Tibial nerve (tissue), 4 donors: ENCODE data around the gene HOXD13. TPM values are rescaled to one million over a fixed set of nuclear protein-coding genes. Genes with fewer than 3 reads are reported as not detected.

Source experiments
- DNase-seq, 2 donors: peaks; one replicate each; pipeline ENCODE4 v3.0.0-alpha.2; 2019; ENCODE audit warnings: low spot score in 2 of 2
- H3K27ac ChIP-seq, 4 donors: fragments of 200-600 bp; sonication (generic) in 3 of 4; one replicate each; pipeline ENCODE4 v1.5.1; 2017 to 2019; ENCODE audit warnings: mild to moderate bottlenecking in 1 of 4
- H3K27me3 ChIP-seq, 2 donors: fragments of 200-600 bp; sonication (generic) in 1 of 2; one replicate each; pipeline versions ENCODE4 v1.5.1 to v1.6.0; 2017 to 2019
- H3K36me3 ChIP-seq, 3 donors: fragments of 200-600 bp; sonication (generic); one replicate each; pipeline ENCODE4 v1.5.1; 2018 to 2019
- H3K4me1 ChIP-seq, 4 donors: fragments of 200-600 bp; sonication (generic) in 3 of 4; one replicate each; pipeline ENCODE4 v1.5.1; 2017 to 2019
- H3K4me3 ChIP-seq, 4 donors: fragments of 200-600 bp; sonication (generic) in 3 of 4; one replicate each; pipeline ENCODE4 v1.5.1; 2017 to 2019; ENCODE audit warnings: mild to moderate bottlenecking in 1 of 4, moderate library complexity in 1 of 4
- H3K9me3 ChIP-seq, 4 donors: fragments of 200-600 bp; sonication (generic) in 3 of 4; one replicate each; pipeline ENCODE4 v1.5.1; 2017 to 2019
- CTCF ChIP-seq, 5 experiments: fragments of 200-600 bp in 3 of 5; fragments of 450-650 bp in 2 of 5; sonication (generic) in 3 of 5; IDR thresholded peaks; one replicate each; pipeline ENCODE4 v1.5.1; 2016 to 2019; ENCODE audit warnings: antibody characterized with exemption in 5 of 5, mild to moderate bottlenecking in 3 of 5, moderate library complexity in 2 of 5
- EP300 ChIP-seq, 2 donors: sonication (generic); formaldehyde crosslinking; IDR thresholded peaks; one replicate each; pipeline ENCODE4 v1.6.1; 2017; ENCODE audit warnings: antibody characterized with exemption in 2 of 2, mild to moderate bottlenecking in 1 of 2
- POLR2A ChIP-seq, 2 donors: fragments of 450-650 bp; IDR thresholded peaks; one replicate each; pipeline ENCODE4 v1.6.1; 2017; ENCODE audit warnings: antibody characterized with exemption in 2 of 2, mild to moderate bottlenecking in 2 of 2, moderate library complexity in 2 of 2
- WGBS, 2 donors: methylation state at CpG; one replicate each; pipeline ENCODE4 v1.1.5; 2018; 5-methylcytosine and 5-hydroxymethylcytosine counted together
- total RNA-seq, 4 donors: library from RNA; depleted of rRNA; stranded (reverse); fragments of >200 nt; gene quantifications; one replicate each; pipeline ENCODE4 v1.1.0, GENCODE V29; 2016

The HOXD13 gene
- total RNA-seq, 4 donors from 2014 or later: 0.21 TPM; not detected in 3

DNA sequence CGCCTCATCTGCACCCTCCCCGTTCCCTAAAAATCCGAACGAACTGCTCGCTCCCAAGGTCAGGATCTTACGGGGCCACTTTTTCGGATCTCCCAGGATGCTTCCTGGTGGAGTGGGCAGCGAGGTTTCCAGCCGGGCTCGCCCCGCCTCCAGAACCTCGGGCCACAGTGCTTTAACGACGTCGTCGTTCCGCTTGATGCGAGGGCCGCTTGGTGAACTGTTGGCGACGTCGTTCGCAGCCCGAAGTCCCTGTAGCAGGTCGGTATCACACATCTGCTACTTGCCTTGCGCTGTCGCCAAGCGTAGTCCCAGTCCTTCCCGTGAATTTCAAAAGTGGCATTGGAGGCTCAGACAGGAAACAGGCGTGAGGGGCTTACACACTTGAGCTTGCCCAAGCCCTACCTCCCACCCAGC lies 24.1 kb upstream of the HOXD13 start:
- no peak for TF ChIP-seq POLR2A (IDR thresholded peaks at IDR 0.05)
- TF ChIP-seq EP300 (IDR thresholded peaks at IDR 0.05): no peak
- TF ChIP-seq CTCF (IDR thresholded peaks at IDR 0.05): no peak
- WGBS, 2 donors: 6 to 10% methylated on average over 28 to 29 of the region's 30 CpGs
- H3K4me1 ChIP-seq: peaks cover 0 to 42% (median 12%) of the 10 kb centered on the region in 4 donors
- no peaks in the 10 kb centered on the region for H3K36me3 ChIP-seq
- no peak overlapping the region for H3K27ac ChIP-seq
- DNase-seq: no peak
- H3K9me3 ChIP-seq: no peaks in the 10 kb centered on the region
- peaks cover 0 to 97% of the 10 kb centered on the region in 2 donors for H3K27me3 ChIP-seq
- no peak overlapping the region for H3K4me3 ChIP-seq

GRCh38 chr2:176071330-176072291 lies 20.9 kb upstream of the HOXD13 start:
- no peak for DNase-seq
- 10 to 15% methylated on average over 45 to 58 of the region's 58 CpGs for WGBS, 2 donors
- no peaks in the 10 kb centered on the region for H3K9me3 ChIP-seq
- H3K27me3 ChIP-seq: peaks cover 0 to 100% of the 10 kb centered on the region in 2 donors
- H3K4me3 ChIP-seq: no peak overlapping the region
- H3K27ac ChIP-seq: no peak overlapping the region
- TF ChIP-seq POLR2A (IDR thresholded peaks at IDR 0.05): no peak
- no peak for TF ChIP-seq EP300 (IDR thresholded peaks at IDR 0.05)
- TF ChIP-seq CTCF (IDR thresholded peaks at IDR 0.05): no peak
- H3K36me3 ChIP-seq: no peaks in the 10 kb centered on the region
- peaks cover 0 to 43% (median 12%) of the 10 kb centered on the region in 4 donors for H3K4me1 ChIP-seq

DNA sequence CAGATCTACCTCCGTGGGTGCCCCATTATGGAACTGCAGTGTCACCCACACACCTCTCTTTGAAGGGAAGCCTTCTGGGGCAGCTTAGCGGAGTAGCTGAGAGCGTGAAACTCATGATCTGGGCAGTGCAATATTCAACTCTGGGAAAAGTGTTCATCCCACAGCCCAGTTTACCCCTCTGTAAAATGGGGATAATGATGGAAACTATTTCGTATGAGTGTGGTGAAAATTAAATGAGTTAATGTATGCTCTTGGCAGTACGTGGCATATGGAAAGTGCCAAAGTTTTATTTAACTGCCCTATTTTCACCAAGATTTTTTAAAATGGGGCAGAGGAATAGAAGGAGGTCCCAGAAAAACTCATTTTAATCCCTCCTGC lies 20.2 kb upstream of the HOXD13 start:
- Histone ChIP-seq H3K27me3 (peaks cover 2 to 100% of the 10 kb centered on the region in 2 donors), H3K9me3 (no peaks in the 10 kb centered on the region), H3K4me3 (no peak overlapping the region), H3K27ac (no peak overlapping the region), H3K4me1 (peaks cover 0 to 36% (median 9%) of the 10 kb centered on the region in 4 donors), H3K36me3 (no peaks in the 10 kb centered on the region)
- 36 to 38% methylated on average over 5 of the region's 5 CpGs for WGBS, 2 donors
- no peak for TF ChIP-seq POLR2A (IDR thresholded peaks at IDR 0.05)
- TF ChIP-seq CTCF (IDR thresholded peaks at IDR 0.05): no peak
- no peak for TF ChIP-seq EP300 (IDR thresholded peaks at IDR 0.05)
- no peak for DNase-seq

DNA sequence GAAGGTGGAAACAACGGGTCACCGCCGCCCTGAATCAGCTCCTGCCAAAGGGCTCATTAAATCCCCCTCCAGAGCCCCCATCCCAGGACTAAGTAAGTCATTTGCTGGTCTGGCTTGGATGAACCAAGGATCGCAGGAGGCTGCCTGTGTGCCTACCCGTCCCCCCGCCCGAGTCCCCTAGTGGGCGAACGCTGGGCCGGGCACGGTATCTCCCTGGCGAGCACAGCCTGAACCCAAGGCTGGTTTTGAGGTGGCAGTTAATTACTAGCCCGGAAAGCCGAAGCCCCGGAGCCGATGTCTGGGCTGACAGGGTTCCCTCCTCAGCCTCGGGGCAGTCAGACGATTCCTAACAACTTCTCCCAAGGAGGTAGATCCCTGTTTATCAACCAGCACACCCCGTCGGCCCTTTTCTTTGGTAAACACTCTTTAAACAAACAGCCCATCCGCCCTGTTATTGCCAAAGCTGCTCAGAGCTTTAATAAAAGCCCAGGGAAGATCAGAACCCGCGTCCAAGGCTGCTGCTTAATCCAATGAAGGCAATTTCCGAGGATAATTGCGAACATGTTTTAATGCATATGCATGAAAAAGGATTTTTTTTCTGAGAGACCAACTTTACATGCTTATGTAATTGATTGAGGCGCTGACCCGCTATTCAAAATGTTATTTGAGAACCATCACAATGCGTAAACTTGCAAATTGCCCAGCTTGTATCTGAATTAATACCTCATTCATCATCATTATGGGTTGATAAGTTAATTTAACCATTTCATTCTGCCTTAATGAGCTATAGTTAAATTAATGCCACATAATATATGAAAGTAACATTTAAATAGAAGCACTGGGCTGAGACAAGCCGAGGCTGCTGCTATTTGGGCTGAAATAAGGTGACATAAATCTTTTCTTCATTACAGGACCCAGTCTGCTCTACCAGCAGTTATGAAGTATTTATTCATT lies 19.3 kb upstream of the HOXD13 start:
- TF ChIP-seq CTCF (IDR thresholded peaks at IDR 0.05): no peak
- TF ChIP-seq POLR2A (IDR thresholded peaks at IDR 0.05): no peak
- no peak for TF ChIP-seq EP300 (IDR thresholded peaks at IDR 0.05)
- Histone ChIP-seq H3K27ac (no peak overlapping the region), H3K4me1 (peaks cover 0 to 27% (median 1%) of the 10 kb centered on the region in 4 donors), H3K27me3 (peaks cover 4 to 100% of the 10 kb centered on the region in 2 donors), H3K36me3 (no peaks in the 10 kb centered on the region), H3K4me3 (no peak overlapping the region), H3K9me3 (no peaks in the 10 kb centered on the region)
- WGBS, 2 donors: 6 to 7% methylated on average over 21 to 25 of the region's 29 CpGs
- no peak for DNase-seq
